ENCODE data around the gene CNTNAP5. TPM values are rescaled to one million over a fixed set of nuclear protein-coding genes. Genes with fewer than 3 reads are reported as not detected.

Gene CNTNAP5
- total RNA-seq, 1 experiment from 2014 or later, result not detected

GRCh38 chr2:124112206-124112605 is 87.1 kb downstream of the CNTNAP5 start:
- no TSS peak for BruUV-seq (replicated peaks)
- Histone ChIP-seq H3K36me3 (ENCODE audit: insufficient read depth, low read length, poor library complexity, severe bottlenecking) (no peaks in the 10 kb centered on the region), H3K4me1 (ENCODE audit: insufficient read depth, low read length, poor library complexity, severe bottlenecking) (no peaks in the 10 kb centered on the region), H3K9me3 (ENCODE audit: low read depth, low read length, poor library complexity, severe bottlenecking) (no peaks in the 10 kb centered on the region), H3K4me3 (ENCODE audit: low read depth, low read length, poor library complexity, severe bottlenecking) (no peak overlapping the region), H3K27ac (ENCODE audit: low read depth, low read length, poor library complexity, severe bottlenecking) (no peak overlapping the region), H3K27me3 (replicated peaks; ENCODE audit: insufficient read depth, low read depth, low read length, poor library complexity) (peaks cover 3% of the 10 kb centered on the region)
- TF ChIP-seq CTCF (conservative IDR thresholded peaks at IDR 0.05; ENCODE audit: low read depth, low read length) (no peak), EZH2 (IDR thresholded peaks at IDR 0.05; ENCODE audit: borderline replicate concordance, low read depth, low read length, poor library complexity, severe bottlenecking) (no peak)
- POLR2A ChIA-PET (ENCODE audit: low non-redundant PET), result no interaction called here
- CTCF ChIA-PET, result no interaction called here
- intact Hi-C loops (cut with micrococcal nuclease; ENCODE audit: unreplicated experiment), result no loop called here
- DNase-seq (ENCODE audit: low spot score), result no peak

- no TSS peak for BruUV-seq (replicated peaks)
- no peak for DNase-seq (ENCODE audit: low spot score)
- POLR2A ChIA-PET (ENCODE audit: low non-redundant PET), result no interaction called here
These were observed 87.9 kb downstream of the CNTNAP5 start for GRCh38 chr2:124112966-124113365.

GRCh38 chr2:124120246-124120645 is 95.2 kb downstream of the CNTNAP5 start:
- Histone ChIP-seq H3K9me3 (ENCODE audit: low read depth, low read length, poor library complexity, severe bottlenecking) (no peaks in the 10 kb centered on the region), H3K4me3 (ENCODE audit: low read depth, low read length, poor library complexity, severe bottlenecking) (no peak overlapping the region), H3K27me3 (replicated peaks; ENCODE audit: insufficient read depth, low read depth, low read length, poor library complexity) (no peaks in the 10 kb centered on the region), H3K27ac (ENCODE audit: low read depth, low read length, poor library complexity, severe bottlenecking) (no peak overlapping the region), H3K4me1 (ENCODE audit: insufficient read depth, low read length, poor library complexity, severe bottlenecking) (no peaks in the 10 kb centered on the region), H3K36me3 (ENCODE audit: insufficient read depth, low read length, poor library complexity, severe bottlenecking) (no peaks in the 10 kb centered on the region)
- ChIA-PET POLR2A (ENCODE audit: low non-redundant PET) (no interaction called here), CTCF (no interaction called here)
- intact Hi-C loops (cut with micrococcal nuclease; ENCODE audit: unreplicated experiment), result no loop called here
- no TSS peak for BruUV-seq (replicated peaks)
- DNase-seq (ENCODE audit: low spot score), result no peak
- TF ChIP-seq CTCF (conservative IDR thresholded peaks at IDR 0.05; ENCODE audit: low read depth, low read length) (no peak), EZH2 (IDR thresholded peaks at IDR 0.05; ENCODE audit: borderline replicate concordance, low read depth, low read length, poor library complexity, severe bottlenecking) (no peak)

More at GRCh38 chr2:124112966-124113365, 87.9 kb downstream of the CNTNAP5 start:
- Histone ChIP-seq H3K27me3 (replicated peaks; ENCODE audit: insufficient read depth, low read depth, low read length, poor library complexity) (peaks cover 3% of the 10 kb centered on the region), H3K27ac (ENCODE audit: low read depth, low read length, poor library complexity, severe bottlenecking) (no peak overlapping the region), H3K36me3 (ENCODE audit: insufficient read depth, low read length, poor library complexity, severe bottlenecking) (no peaks in the 10 kb centered on the region), H3K4me1 (ENCODE audit: insufficient read depth, low read length, poor library complexity, severe bottlenecking) (no peaks in the 10 kb centered on the region), H3K9me3 (ENCODE audit: low read depth, low read length, poor library complexity, severe bottlenecking) (no peaks in the 10 kb centered on the region), H3K4me3 (ENCODE audit: low read depth, low read length, poor library complexity, severe bottlenecking) (no peak overlapping the region)
- TF ChIP-seq EZH2 (IDR thresholded peaks at IDR 0.05; ENCODE audit: borderline replicate concordance, low read depth, low read length, poor library complexity, severe bottlenecking), result no peak
- CTCF ChIA-PET, result no interaction called here
- intact Hi-C loops (cut with micrococcal nuclease; ENCODE audit: unreplicated experiment), result no loop called here

- no peak overlapping the region for H3K4me3 ChIP-seq (ENCODE audit: low read depth, low read length, poor library complexity, severe bottlenecking)
- intact Hi-C loops (cut with micrococcal nuclease; ENCODE audit: unreplicated experiment), result no loop called here
- CTCF ChIA-PET, result no interaction called here
These were observed 96.0 kb downstream of the CNTNAP5 start for GRCh38 chr2:124121106-124121505.

More at GRCh38 chr2:124121106-124121505, 96.0 kb downstream of the CNTNAP5 start:
- Histone ChIP-seq H3K27ac (ENCODE audit: low read depth, low read length, poor library complexity, severe bottlenecking) (no peak overlapping the region), H3K9me3 (ENCODE audit: low read depth, low read length, poor library complexity, severe bottlenecking) (no peaks in the 10 kb centered on the region), H3K27me3 (replicated peaks; ENCODE audit: insufficient read depth, low read depth, low read length, poor library complexity) (no peaks in the 10 kb centered on the region), H3K4me1 (ENCODE audit: insufficient read depth, low read length, poor library complexity, severe bottlenecking) (no peaks in the 10 kb centered on the region), H3K36me3 (ENCODE audit: insufficient read depth, low read length, poor library complexity, severe bottlenecking) (no peaks in the 10 kb centered on the region)
- TF ChIP-seq CTCF (conservative IDR thresholded peaks at IDR 0.05; ENCODE audit: low read depth, low read length) (no peak), EZH2 (IDR thresholded peaks at IDR 0.05; ENCODE audit: borderline replicate concordance, low read depth, low read length, poor library complexity, severe bottlenecking) (no peak)
- no peak for DNase-seq (ENCODE audit: low spot score)
- no TSS peak for BruUV-seq (replicated peaks)
- POLR2A ChIA-PET (ENCODE audit: low non-redundant PET), result no interaction called here
